Stimulated activated CD8-positive, alpha-beta memory T cell treated with anti-CD3 and anti-CD28 coated beads, Interleukin-4, amount 100 ng/mL, for 24 hours (primary cell): ENCODE data around the gene DMAC2.
"Not testable (repeated sequence)": the region's sequence is repeated elsewhere in the genome, so short reads cannot be mapped to it uniquely, and the experiment has no call there.

Source experiments
- DNase-seq: peaks from one replicate; pipeline ENCODE4 v3.0.0-alpha.2; 2020; ENCODE audit warnings: low read depth

DMAC2 gene

DNA sequence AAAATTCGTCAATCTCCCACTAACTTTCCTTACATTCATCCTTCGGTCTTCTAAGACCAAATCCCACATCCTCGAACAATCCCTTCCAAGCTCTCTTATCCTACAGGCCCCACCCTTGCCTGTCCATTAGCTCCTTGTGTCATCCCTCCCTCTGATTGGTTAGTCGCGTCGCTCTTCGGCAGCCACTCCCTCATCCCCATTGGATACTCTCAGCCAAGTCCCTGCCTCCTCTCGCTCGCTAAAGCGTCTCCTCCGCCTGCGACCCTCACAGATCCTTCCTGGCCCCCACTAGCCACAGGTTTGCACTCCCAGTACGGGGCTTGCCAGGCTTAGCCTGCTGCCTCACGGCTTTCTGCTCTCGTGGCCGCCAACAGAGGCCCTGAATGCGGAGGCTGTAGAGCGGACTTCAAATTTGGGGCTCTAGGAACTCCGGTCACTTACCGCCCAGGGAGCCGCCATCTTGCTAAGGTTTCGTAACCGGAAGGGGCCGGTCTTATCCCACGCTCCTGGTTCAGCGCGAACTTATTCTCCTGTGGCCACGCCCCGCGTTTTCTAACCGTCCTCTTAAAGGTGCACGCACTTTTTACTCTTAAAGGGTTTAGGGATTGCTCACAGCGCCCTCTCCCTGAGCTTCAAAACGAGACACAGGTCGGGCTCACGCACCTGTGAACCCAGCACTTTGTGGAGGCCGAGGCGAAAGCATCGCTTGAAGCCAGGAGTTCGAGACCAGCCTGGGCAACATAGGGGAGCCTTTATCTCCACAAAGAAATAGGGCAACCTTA is at the start of gene DMAC2:
TSS of gene DMAC2 (minus strand) at position 472 of the 782 bp plus-strand sequence. CDS start at position 459, 13 bp downstream.
- peak; percentile 91 for DNase-seq

DNA sequence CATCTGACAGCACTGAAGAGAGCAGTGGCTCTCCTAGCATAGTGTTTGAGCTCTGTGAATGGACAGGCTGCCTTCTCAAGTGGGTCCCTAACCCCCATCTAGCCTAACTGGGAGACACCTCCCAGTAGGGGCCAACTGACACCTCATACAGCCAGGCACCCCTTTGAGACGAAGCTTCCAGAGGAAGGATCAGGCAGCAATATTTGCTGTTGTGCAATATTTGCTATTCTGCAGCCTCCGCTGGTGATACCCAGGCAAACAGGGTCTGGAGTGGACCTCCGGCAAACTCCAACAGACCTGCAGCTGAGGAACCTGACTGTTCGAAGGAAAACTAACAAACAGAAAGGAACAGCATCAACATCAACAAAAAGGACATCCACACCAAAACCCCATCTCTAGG is 47.2 kb upstream of the DMAC2 start:
- not testable (repeated sequence) for DNase-seq

DNA sequence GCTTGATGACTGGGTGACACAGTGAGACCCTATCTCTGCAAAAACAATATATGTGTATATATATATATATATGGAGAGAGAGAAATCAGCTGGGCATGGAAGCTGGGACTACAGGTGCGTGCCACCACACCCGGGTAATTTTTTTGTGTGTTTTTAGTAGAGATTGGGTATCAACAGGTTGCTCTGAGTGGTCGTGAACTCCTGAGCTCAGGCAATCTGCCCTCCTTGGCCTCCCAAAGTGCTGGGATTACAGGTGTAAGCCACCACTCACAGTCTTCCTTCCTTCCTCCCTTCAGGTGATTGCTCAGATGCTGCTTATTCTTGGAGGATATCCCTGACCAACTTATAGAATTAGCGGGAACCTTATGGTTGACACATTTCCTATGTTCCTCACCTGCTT is 45.1 kb upstream of the DMAC2 start:
- DNase-seq, result no peak

DNA sequence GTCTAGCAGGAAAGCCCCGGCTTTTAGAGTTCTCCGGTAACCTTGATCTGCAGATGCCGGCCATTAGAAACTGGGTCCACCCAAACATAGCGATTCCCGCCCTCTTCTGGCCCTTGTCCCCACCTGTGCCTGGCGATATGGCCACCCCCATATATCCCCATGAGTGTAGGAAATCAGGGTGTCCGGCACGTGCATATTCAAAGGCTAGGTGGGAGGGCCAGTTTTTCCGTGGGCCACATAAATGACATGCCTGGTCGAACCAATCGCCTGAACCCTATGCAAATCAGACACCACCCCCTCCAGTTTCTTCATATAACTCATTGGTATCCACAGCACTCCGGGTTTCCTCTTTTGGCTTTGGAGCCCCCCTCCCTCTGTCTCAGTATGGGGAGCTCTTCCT is 40.6 kb upstream of the DMAC2 start:
- no peak for DNase-seq

DNA sequence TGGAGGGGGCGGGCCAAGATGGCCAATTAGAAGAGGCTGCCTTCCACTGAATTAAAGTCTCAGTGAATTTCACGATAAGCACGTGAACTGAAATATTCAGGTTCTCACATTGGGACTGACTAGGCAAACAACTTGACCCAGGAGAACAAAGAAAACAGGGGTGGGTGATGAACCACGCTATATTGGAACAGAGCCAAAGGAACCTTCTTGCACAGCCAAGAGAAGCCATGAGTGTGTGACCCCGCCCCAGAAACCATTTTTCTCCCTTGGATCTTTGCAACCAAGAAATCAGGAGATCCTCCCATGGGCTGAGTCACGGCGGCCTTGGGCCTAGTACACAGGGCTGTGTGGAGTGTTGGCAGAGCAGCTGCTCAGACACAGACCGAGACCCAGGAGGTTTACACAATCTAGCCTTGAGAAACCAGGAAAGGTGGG is 40.1 kb upstream of the DMAC2 start:
- no peak for DNase-seq

DNA sequence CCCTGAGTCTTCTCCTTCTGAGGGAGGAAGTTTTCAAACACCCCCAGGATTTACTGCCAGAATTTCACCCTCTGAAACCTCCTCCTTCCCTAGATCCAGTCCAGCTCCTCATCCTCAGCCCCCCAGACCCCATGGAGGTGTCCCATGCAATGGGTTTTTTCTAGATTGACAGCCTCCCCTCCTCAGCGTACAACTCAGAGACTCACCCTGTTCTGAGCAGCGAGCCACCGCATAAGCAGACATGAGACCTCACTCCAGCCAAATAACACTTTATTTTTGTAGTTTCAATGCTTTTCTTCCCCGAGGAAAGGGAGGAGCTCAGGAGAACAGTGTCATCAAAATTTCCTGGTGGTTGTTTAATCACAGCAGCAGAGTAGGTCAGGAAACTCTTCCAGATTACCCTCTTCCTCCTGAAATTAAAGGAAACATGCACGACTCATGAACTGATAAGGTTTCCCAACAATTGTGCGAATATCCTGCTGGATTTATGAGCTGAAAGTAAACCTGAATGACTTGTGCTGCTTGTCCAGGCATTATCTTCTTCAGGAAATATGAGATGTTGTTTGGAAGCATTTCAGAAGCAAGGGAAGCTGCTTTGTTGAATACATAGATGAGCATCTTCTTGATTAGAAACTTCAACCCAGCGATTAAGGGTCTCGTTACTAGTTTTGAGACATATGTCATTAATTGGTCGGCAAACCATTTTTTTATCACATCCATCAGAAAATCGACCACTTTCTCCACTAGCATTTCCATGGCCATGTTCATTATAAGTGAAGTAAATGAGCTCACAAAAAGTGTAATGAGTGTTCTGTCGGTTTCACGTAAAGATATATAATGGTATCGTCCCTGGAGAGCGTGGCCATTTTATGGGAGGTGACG is 39.4 kb upstream of the DMAC2 start:
- no peak for DNase-seq

DNA sequence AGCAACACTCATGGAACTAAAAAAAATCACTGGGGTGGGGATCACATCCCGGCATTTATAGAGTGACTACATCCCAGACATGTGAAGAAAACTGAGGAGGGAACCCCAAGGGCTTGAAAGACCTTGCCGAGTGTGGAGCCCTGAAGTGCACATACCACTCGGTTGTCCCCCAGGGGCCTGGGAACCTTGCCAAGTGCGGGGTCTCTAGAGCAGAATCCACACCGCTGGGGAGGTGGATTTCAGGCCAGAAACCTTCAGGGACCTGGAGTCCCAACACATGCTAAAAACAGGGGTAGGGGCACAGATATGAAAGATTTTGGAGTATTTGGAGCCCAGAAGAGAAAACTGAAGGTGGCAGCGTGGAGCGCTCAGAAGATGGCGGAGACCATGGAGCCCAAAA is 38.5 kb upstream of the DMAC2 start:
- no peak for DNase-seq

DNA sequence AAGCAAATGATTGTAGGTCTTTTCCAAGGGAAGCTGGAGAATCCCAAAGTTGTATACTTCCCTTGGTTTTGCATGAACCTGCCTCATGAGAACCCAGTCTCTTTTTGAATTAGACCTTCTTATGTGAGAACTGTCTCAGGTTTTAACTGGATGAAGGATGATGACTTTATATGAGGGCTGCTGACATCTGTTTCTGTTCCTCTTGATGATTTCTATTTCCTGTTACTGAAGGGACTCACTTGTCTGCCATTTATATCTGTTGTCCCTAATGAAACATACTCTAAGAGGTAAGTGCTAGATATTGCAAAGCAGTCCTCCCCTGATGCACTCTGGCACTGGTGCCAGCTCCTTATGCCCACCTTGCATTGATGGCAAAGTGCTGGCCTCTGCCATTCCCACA is 36.9 kb upstream of the DMAC2 start:
- no peak for DNase-seq

DNA sequence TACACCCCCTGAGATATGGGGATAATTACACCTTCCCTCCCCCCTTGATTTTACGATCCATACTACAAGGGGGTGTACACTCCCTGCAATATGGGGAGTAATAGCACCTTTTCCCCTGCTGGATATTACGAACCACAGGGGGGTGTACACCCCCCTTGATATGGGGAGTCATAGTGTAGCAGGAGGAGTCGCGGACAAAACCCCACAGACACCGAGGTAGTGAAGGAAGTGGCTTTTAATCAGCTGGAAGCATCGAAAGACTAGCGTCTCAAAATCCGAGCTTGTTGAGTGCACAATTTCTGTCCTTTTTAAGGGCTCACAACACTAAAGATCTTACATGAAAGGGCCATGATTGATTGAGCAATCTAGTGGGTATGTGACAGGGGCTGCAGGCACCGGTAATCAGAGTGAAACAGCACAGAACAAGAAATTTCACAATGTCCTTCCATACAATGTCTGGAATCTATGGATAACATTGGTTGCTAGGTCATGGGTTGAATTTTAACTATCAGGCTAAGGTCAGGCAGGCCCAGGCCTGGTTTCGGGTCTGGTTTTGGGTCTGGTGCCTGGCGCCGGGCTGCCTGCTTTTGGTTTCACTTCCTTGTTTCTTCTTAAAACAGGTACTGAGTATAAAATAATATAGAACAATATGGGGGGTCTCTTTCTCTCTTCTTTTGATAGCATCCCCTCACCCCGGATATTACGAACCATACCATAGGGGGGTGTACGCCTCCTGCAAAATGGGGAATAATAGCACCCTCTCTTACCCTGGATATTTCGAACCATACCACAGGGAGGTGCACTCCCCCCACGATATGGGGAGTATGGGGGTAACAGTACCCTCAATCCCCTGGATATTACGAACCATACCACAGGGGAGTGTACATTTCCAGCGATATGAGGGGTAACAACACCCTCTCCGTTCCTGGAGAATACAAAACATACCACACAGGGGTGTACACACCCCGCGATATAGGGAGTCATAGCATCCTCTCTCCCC is 23.8 kb upstream of the DMAC2 start:
- DNase-seq, result not testable (repeated sequence)

DNA sequence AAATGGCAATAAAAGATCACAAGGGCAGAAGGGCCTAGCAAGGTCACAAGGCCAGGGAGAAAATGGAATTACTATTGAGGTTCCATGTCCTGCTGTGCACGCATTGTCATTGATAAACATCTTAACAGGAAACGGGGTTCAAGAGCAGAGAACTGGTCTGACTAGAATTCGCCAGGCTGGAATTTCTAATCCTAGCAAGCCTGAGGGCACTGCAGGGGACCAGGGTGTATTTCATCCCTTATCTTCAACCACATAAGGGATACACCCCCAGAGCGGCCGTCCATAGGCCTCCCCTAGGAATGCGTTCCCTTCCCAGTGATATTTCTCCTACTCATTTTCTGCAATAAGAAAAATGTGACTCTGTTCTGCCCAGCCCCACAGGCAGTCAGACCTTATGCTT is 22.8 kb upstream of the DMAC2 start:
- DNase-seq, result no peak

DNA sequence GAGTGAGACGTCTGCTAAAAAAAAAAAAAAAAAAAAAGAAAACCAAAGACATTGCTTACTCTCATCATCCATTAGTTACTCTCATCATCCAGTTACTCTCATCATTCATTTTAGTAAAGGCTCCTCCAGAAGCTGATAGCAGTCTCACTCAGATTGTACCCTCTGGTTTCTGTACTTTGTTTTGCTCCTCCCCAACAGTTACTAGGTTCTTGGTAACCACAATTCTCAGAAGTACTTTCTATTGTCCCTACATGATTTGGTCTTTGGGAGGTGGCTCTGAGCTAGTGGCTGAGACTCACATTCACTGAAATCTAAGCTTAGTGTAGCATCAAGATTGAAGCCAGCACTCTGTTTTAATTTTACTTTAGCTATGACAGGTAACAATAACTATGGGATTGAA is 17.5 kb upstream of the DMAC2 start:
- no peak for DNase-seq

DNA sequence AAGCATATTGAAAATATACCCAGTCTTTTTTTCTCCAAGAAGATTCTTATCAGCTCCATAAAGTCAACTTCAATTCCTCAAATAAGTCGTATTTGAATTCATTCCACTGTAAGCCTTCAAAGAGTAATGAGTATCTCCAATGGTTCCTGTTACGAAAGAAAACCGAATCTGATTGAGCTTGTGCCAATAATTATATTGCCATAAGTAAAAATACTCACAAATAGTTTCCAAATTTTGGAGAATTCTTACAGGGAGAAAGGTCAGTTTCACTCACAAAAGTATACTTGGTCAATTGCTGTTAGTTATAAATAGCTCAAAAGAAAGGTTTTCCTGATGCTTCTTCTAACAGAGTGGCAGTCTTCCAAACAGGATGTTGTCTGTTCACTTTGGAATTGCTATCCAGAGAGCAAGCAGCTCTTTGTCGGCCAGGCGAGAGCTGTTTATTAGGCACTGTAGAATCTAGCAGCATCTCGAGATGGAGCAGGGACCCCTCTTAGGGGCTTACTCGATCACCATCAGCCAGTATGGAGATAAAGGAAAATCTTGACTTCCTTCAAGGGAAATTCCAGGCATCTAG is 16.7 kb upstream of the DMAC2 start:
- DNase-seq, result no peak

DNA sequence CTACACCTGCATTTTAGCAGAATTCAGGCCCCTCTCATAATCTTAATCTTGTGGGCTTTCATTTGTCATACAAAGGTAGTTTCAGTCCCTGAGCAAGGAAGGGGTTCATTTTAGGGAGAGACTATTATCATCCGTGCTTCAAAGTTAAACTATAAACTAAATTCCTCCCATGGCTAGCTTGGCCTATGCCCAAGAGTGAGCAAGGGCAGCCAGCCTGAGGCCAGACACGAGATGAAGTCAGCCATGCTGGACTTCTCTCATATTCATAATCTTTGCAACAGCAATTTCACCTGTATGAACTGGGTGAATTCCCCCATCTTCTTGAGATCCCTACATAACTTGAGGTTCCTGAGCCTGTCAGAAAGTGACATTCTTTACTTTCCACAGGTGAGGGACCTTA is 16.2 kb upstream of the DMAC2 start:
- DNase-seq, result no peak

DNA sequence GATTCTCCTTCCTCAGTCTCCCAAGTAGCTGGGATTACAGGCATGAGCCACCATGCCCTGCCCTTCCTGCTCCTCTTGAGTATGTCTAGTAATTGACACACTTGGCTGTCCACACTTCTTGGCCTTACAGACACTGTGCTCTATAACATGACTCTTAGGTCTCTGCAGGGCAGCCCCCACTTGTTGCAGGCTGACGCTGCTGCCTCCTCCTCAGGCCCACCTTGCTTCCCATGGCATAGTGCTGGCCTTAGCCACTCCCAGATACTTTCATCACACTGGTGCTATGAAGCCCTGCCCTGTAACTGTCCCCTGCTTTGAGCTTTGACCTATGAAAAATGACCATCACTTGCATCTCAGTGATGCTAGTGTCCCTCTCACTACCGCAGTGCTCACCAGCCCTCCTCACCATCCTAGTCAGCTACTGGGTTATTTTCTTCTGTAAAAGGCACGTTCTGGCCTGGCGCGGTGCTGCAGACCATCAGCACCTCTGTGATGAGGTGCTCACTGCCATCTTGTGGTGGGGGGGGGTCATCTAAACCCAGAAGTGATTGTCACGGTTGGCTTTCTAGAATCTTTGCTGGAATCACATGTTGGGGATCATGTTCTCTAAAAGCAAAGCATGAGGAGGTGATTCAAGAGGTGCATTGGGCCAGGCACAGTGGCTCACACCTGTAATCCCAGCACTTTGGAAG is 13.0 kb upstream of the DMAC2 start:
- no peak for DNase-seq

DNA sequence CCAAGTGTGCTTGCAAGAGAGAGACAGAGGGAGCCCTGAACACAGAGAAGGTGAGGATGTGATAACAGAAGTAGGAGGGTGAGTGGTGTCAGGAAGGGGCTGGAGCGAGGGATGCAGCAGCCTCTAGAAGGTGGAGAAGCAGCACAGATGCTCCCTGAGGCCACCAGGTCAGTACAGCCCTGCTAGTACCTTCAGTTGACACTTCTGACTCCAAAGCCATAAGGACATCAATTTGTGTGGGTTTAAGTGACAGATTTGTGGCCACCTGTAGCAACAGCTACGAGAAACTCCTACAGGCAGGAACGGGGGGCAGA is 10.1 kb upstream of the DMAC2 start:
- no peak for DNase-seq

DNA sequence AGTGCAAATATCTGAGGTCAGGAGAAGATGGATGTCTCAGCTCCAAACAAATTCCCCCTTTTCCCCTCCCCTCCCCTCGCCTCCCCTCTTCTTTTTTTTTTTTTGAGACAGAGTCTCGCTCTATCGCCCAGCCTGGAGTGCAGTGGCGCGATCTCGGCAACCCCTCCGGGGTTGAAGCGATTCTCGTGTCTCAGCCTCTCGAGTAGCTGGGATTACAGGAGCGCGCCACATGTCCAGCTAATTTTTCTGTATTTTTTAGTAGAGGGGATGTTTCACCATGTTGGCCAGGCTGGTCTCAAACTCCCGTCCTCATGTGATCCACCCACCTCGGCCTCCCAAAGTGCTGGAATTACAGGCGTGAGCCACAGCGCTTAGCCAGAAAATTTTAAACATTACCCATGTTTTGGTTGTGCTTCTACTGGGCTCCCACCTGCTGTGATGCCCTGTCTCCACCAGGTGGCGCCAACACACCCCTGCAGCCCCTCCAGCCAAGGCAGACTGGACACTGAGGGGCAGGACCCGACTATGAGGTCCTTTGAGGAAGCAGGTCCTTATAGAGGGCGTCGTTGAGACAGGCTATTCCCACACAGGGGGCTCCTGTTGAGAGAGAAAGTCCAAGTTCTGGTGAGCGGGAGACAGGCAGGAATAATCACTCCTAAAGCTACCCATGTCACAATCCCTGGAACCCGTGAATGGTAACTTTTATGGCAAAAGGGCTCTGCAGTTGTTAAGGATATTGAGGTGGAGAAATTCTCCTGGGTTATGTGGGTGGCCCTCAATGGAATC is 9.6 kb upstream of the DMAC2 start:
- DNase-seq, result peak; percentile 58

DNA sequence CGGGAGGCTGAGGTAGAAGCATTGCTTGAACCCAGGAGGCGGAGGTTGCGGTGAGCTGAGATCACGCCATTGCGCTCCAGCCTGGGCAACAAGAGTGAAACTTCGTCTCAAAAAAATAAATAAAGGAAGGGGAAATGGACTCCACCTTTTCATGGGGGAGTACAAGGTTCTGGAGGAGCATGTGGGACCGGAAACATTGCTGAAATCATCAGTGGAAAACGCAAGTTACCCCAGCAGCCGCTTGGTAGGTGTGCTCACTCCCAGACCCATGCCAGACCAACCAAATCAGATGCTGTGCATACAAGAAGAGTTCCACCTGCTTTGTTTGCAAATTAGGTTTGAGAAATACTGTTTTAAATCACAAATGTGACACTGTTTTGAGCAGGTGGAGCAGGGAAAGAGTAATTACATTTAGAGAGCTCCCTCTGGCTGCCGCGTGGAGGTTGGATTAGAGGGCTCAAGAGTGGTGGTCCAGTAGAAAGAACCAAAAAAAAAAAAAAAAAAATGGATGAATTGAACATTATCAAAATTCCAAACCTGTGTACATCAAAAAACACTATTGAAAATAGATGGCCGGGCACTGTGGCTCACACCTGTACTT is 8.1 kb upstream of the DMAC2 start:
- DNase-seq, result no peak

DNA sequence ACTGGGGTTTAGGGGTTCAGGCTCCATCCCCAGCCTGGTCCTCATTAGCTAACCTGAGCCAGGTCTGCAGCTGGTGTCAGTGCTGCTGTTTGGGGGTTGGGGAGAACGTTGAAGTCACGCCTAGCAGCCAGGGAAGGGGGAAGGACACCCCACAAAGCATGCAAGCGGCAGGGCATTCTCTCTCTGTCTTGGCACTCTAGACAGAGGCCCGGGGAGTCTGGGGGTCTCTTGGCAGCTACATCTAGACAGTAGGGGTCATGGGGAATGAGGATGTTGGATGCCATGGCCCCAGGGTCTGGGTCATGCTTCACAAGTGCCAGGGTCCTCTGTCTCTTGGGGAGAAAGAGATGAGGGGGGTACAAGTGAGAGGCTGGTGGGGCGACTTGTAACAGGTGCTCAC is 5.9 kb upstream of the DMAC2 start:
- no peak for DNase-seq

DNA sequence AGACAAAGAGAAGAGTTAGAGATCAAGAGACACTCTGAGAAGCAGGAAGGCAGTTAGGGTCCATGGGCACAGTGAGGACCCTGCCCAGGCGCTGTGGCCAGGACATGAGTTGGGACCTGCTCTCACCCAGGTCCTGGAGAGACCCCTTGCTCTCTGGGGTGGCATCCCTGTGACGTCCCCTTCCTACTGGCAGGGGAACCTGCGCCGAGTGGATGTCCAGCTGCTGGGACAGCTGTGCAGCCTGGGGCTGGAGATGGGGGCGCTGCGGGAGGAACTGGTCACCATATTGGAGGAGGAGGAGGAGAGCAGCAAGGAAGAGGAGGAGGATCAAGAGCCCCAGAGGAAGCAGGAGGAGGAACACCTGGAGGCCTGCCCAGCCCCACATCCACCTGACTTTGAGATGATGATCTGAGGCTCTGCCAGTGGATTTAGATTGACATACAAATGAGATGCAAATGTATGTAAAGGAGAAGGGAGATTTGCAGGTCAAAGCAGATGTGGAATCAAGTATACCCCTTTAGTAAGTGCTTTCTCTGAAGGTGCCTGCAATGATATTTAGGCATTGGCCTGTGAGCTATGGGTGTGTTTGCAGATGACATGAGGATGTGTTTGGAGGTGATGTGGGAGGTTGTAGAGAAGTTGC is 4.2 kb upstream of the DMAC2 start:
- DNase-seq, result no peak
